IMR-90 (cell line): ENCODE data around the gene DNAJC6. TPM values are rescaled to one million over a fixed set of nuclear protein-coding genes. Genes with fewer than 3 reads are reported as not detected.

Source experiments
- ATAC-seq: fragments of 200-7000 bp; cut with Tn5 transposase; 2 replicates; pipeline ENCODE4 v1.9.1; 2020; ENCODE audit warnings: low read depth, mild to moderate bottlenecking, moderate library complexity
- BruUV-seq: library from RNA; stranded (reverse); fragments of 400-500 nt; replicated peaks from 2 replicates; lab custom pipeline; 2021; lab: Mats Ljungman, UMichigan
- CTCF ChIA-PET: fragments of 300-600 bp; formaldehyde crosslinking; extraction: SDS; loops from one replicate; lab custom pipeline; 2021; ENCODE audit warnings: antibody characterized with exemption; lab: Yijun Ruan, JAX
- POLR2A ChIA-PET: fragments of 300-600 bp; sonication (Branson Sonifier 250); formaldehyde crosslinking; loops from one replicate; lab custom pipeline; 2022; ENCODE audit warnings: antibody characterized with exemption; ENCODE audit not compliant: unreplicated experiment; lab: Charles Lee
- DNase-seq: peaks from one replicate; pipeline ENCODE4 v3.0.0; 2013
- H2AFZ ChIP-seq: replicated peaks from 2 replicates; pipeline ENCODE3; 2013; ENCODE audit warnings: low read length, mild to moderate bottlenecking; ENCODE audit not compliant: poor library complexity
- H2AK5ac ChIP-seq: 2 replicates; pipeline ENCODE4 v1.6.1; 2013; ENCODE audit warnings: low read depth, low read length, inconsistent platforms
- H2AK9ac ChIP-seq: replicated peaks from 2 replicates; pipeline ENCODE3; 2013; ENCODE audit warnings: mild to moderate bottlenecking, low read depth, low read length, moderate library complexity; ENCODE audit not compliant: poor library complexity
- H2BK120ac ChIP-seq: 2 replicates; pipeline ENCODE4 v1.6.1; 2013; ENCODE audit warnings: low read depth, low read length, inconsistent platforms
- H2BK15ac ChIP-seq: 3 replicates; pipeline ENCODE4 v1.6.1; 2013; ENCODE audit warnings: low read depth, low read length, inconsistent platforms
- H2BK20ac ChIP-seq: 2 replicates; pipeline ENCODE4 v1.6.1; 2013; ENCODE audit warnings: low read depth, mild to moderate bottlenecking, inconsistent platforms, low read length, moderate library complexity
- H2BK5ac ChIP-seq: 2 replicates; pipeline ENCODE4 v1.6.1; 2013; ENCODE audit warnings: mild to moderate bottlenecking, low read depth, low read length, inconsistent platforms; ENCODE audit not compliant: poor library complexity, severe bottlenecking
- H3K14ac ChIP-seq: replicated peaks from 2 replicates; pipeline ENCODE4 v1.6.1; 2013; ENCODE audit warnings: low read depth, low read length, inconsistent platforms
- H3K18ac ChIP-seq: 2 replicates; pipeline ENCODE4 v1.6.1; 2013; ENCODE audit warnings: low read depth, low read length, control low read depth
- H3K23ac ChIP-seq: 2 replicates; pipeline ENCODE4 v1.6.1; 2013; ENCODE audit warnings: low read depth, low read length, inconsistent platforms
- H3K27ac ChIP-seq: 2 replicates; pipeline ENCODE4 v1.5.1; 2013; ENCODE audit warnings: mild to moderate bottlenecking, control low read depth, low read length; ENCODE audit not compliant: insufficient read depth
- H3K27me3 ChIP-seq: 2 replicates; pipeline ENCODE4 v1.6.1; 2013; ENCODE audit warnings: low read length; ENCODE audit not compliant: control insufficient read depth, insufficient read depth
- H3K36me3 ChIP-seq: 2 replicates; pipeline ENCODE4 v1.6.1; 2013; ENCODE audit warnings: low read length, mixed read lengths; ENCODE audit not compliant: control insufficient read depth, insufficient read depth
- H3K4ac ChIP-seq: 2 replicates; pipeline ENCODE4 v1.6.1; 2013; ENCODE audit warnings: low read depth, low read length, inconsistent platforms
- H3K4me1 ChIP-seq: 2 replicates; pipeline ENCODE4 v1.6.1; 2013; ENCODE audit warnings: low read length, mixed read lengths; ENCODE audit not compliant: control insufficient read depth, insufficient read depth
- H3K4me2 ChIP-seq: 2 replicates; pipeline ENCODE4 v1.6.1; 2013; ENCODE audit warnings: low read depth, mild to moderate bottlenecking, control low read depth, low read length, moderate library complexity
- H3K4me3 ChIP-seq: 2 replicates; pipeline ENCODE4 v1.5.1; 2013; ENCODE audit warnings: low read depth, mild to moderate bottlenecking, control low read depth, low read length, moderate library complexity; ENCODE audit not compliant: insufficient read depth
- H3K56ac ChIP-seq: 2 replicates; pipeline ENCODE4 v1.6.1; 2013; ENCODE audit warnings: low read length, inconsistent platforms; ENCODE audit not compliant: insufficient read depth; ENCODE audit errors: extremely low read depth
- H3K79me1 ChIP-seq, 2 experiments: 2 replicates each; pipeline ENCODE4 v1.6.1; 2013; ENCODE audit warnings: low read length in 2 of 2, inconsistent platforms in 1 of 2, low read depth in 1 of 2
- H3K9ac ChIP-seq: 2 replicates; pipeline ENCODE4 v1.6.1; 2013; ENCODE audit warnings: low read depth, low read length, control low read depth
- H3K9me1 ChIP-seq: 2 replicates; pipeline ENCODE4 v1.6.1; 2013; ENCODE audit warnings: low read length, inconsistent platforms; ENCODE audit not compliant: insufficient read depth
- H3K9me3 ChIP-seq: 2 replicates; pipeline ENCODE4 v1.6.1; 2013; ENCODE audit warnings: low read length; ENCODE audit not compliant: control insufficient read depth, insufficient read depth
- H4K20me1 ChIP-seq: 2 replicates; pipeline ENCODE4 v1.6.1; 2013; ENCODE audit warnings: low read length, inconsistent platforms; ENCODE audit not compliant: insufficient read depth
- H4K5ac ChIP-seq: 2 replicates; pipeline ENCODE4 v1.6.1; 2013; ENCODE audit warnings: mild to moderate bottlenecking, low read depth, low read length, control low read depth
- H4K8ac ChIP-seq, 2 experiments: 2 replicates each; pipeline ENCODE4 v1.6.1; 2013; ENCODE audit warnings: low read depth in 2 of 2, low read length in 2 of 2, control low read depth in 1 of 2, inconsistent platforms in 1 of 2
- H4K91ac ChIP-seq: 2 replicates; pipeline ENCODE4 v1.6.1; 2013; ENCODE audit warnings: low read depth, low read length, inconsistent platforms; ENCODE audit not compliant: insufficient read depth
- BHLHE40 ChIP-seq: fragments of 150-350 bp; IDR thresholded peaks from 2 replicates; pipeline ENCODE4 v1.6.1; 2016; ENCODE audit warnings: mild to moderate bottlenecking, low read depth, low read length
- FOS ChIP-seq: fragments of 150-350 bp; IDR thresholded peaks from 2 replicates; pipeline ENCODE4 v1.6.1; 2016; ENCODE audit warnings: low read depth, low read length
- MAFK ChIP-seq: IDR thresholded peaks from 2 replicates; pipeline ENCODE4 v1.6.1; 2012; ENCODE audit warnings: low read depth, low read length, improper control_type of control experiment
- MAZ ChIP-seq: IDR thresholded peaks from 2 replicates; pipeline ENCODE4 v1.6.1; 2012; ENCODE audit warnings: low read depth, mild to moderate bottlenecking, low read length, improper control_type of control experiment, moderate library complexity, borderline replicate concordance
- MXI1 ChIP-seq: IDR thresholded peaks from 2 replicates; pipeline ENCODE4 v1.6.1; 2012; ENCODE audit warnings: low read depth, mild to moderate bottlenecking, low read length, moderate library complexity, borderline replicate concordance
- NFE2L2 ChIP-seq: fragments of 150-350 bp; IDR thresholded peaks from 2 replicates; pipeline ENCODE4 v1.6.1; 2016; ENCODE audit warnings: low read depth, mild to moderate bottlenecking, low read length
- RAD21 ChIP-seq: IDR thresholded peaks from 2 replicates; pipeline ENCODE4 v1.6.1; 2012; ENCODE audit warnings: low read length, improper control_type of control experiment
- RCOR1 ChIP-seq: IDR thresholded peaks from 2 replicates; pipeline ENCODE4 v1.6.1; 2012; ENCODE audit warnings: mild to moderate bottlenecking, low read length, improper control_type of control experiment; ENCODE audit not compliant: insufficient replicate concordance
- WGBS, 2 experiments: methylation state at CpG; one replicate each; pipeline versions ENCODE4 v1.1.5 to v1.1.7; 2013; ENCODE audit warnings: missing lambda C conversion rate in 2 of 2; ENCODE audit not compliant: insufficient read length in 1 of 2; ENCODE audit errors: extremely low coverage in 2 of 2; 5-methylcytosine and 5-hydroxymethylcytosine counted together
- dilution Hi-C: fragments of 300-500 bp; cut with HindIII; formaldehyde crosslinking; loops from one replicate; pipeline ENCODE4 v1.14.3; 2018; ENCODE audit warnings: low sequenced_read_pairs; ENCODE audit not compliant: unreplicated experiment
- in situ Hi-C: fragments of 300-500 bp; cut with MboI; formaldehyde crosslinking; loops from 3 replicates; pipeline ENCODE4 v1.14.3; 2019; ENCODE audit warnings: low sequenced_read_pairs, inconsistent platforms, mixed read lengths
- intact Hi-C: fragments of 100-400 bp; cut with micrococcal nuclease; formaldehyde crosslinking; loops from 2 replicates; pipeline ENCODE4 v1.10.0; 2022
- polyA plus RNA-seq, 3 experiments: library from polyadenylated mRNA; depleted of rRNA; stranded (reverse); fragments of >200 nt; gene quantifications; 2 replicates each; pipeline ENCODE4 v1.2.3, GENCODE V29; 2012; ENCODE audit warnings: low replicate concordance in 1 of 3
- total RNA-seq: library from RNA; depleted of rRNA; stranded (reverse); fragments of >200 nt; gene quantifications from 2 replicates; pipeline ENCODE4 v1.2.3, GENCODE V29; 2012
- TF ChIP-seq, protein P1 (sequence below): conservative IDR thresholded peaks from 2 replicates; pipeline ENCODE4 v1.5.1; 2012; ENCODE audit warnings: mild to moderate bottlenecking, low read depth, low read length, improper control_type of control experiment

Gene DNAJC6
- total and polyA plus RNA-seq, 2 of the 4 experiments (the other 2 are of a cell fraction) = 0.05 to 0.18 TPM

DNA sequence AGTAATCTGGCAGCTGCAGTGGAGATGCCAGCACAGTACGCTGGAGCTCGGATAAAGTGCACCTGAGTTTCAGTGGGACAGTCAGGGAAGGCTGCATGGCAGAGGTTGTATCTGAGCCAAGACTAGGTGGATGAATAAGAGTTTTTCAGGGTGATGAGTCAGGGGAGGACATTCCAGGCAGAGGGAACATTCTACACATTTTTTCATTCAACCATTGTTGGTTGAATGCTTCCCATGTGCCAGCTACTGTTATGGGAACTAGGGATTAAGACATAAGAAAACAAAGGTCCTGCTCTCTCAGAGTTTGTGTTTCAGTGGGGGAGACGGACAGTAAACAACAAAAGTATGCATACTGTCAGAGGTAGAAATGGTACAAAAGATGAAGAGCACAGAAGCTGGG is 116.4 kb downstream of the DNAJC6 start:
- dilution Hi-C loops = no loop called here
- peaks cover 42 to 58% of the 10 kb centered on the region in 2 experiments for H3K79me1 ChIP-seq
- peaks cover 19% of the 10 kb centered on the region for H3K9me1 ChIP-seq
- H3K4ac ChIP-seq = peak overlapping the region; percentile 53
- H2BK5ac ChIP-seq = peak overlapping the region; percentile 72
- peak; percentile 74 for DNase-seq
- H2BK120ac ChIP-seq = peak overlapping the region; percentile 66
- H3K56ac ChIP-seq = peak overlapping the region; percentile 1; the same call in 1 of the 2 replicates
- H4K8ac ChIP-seq = peak overlapping the region in 1 of 2 experiments; percentile 19; a peak in 1 of 4 replicates
- no peak overlapping the region for H2AFZ ChIP-seq
- H3K14ac ChIP-seq = 0 out of 2 replicates have a peak overlapping the region, but pooled peaks have one; percentile 6
- peaks cover 19% of the 10 kb centered on the region for H3K36me3 ChIP-seq
- H2BK15ac ChIP-seq = peak overlapping the region; percentile 38; the same call in 1 of the 3 replicates
- H3K9me3 ChIP-seq = no peaks in the 10 kb centered on the region
- peaks cover 3% of the 10 kb centered on the region; the same call in 1 of the 2 replicates for H4K20me1 ChIP-seq
- no peak overlapping the region for H3K4me3 ChIP-seq
- ATAC-seq = peak; percentile 8
- H3K4me1 ChIP-seq = peaks cover 20% of the 10 kb centered on the region
- H3K18ac ChIP-seq = peak overlapping the region; percentile 74; the same call in 1 of the 2 replicates
- WGBS, 2 experiments = no CpG with 5 or more reads among the region's 3 CpGs
- ChIA-PET CTCF (interaction anchor here (0.8 kb wide), 1 partner anchor 262 kb away, joined by 3 read pairs; no protein-coding TSS in a partner anchor), POLR2A (no interaction called here)
- in situ Hi-C loops = loop anchor here (10.0 kb wide), 3 partner anchors 361 to 1019 kb away; no protein-coding TSS in a partner anchor
- H2BK20ac ChIP-seq = 0 out of 2 replicates have a peak overlapping the region, but pooled peaks have one; percentile 8
- H3K4me2 ChIP-seq = peak overlapping the region; percentile 48; the same call in 1 of the 2 replicates
- 0 out of 2 replicates have a peak overlapping the region, but pooled peaks have one; percentile 10 for H3K9ac ChIP-seq
- intact Hi-C loops = no loop called here
- H4K5ac ChIP-seq = peak overlapping the region; percentile 29; the same call in 1 of the 2 replicates
- BruUV-seq = no TSS peak
- H4K91ac ChIP-seq = no peak overlapping the region
- H3K23ac ChIP-seq = no peak overlapping the region
- TF ChIP-seq RAD21 = no peak
- TF ChIP-seq FOS = peak; percentile 44
- TF ChIP-seq MAZ = peak; percentile 30; the same call in 1 of the 2 replicates
- TF ChIP-seq MAFK = 0 out of 2 replicates have a peak, but pooled peaks have one; percentile 10
- TF ChIP-seq, protein P1, sequence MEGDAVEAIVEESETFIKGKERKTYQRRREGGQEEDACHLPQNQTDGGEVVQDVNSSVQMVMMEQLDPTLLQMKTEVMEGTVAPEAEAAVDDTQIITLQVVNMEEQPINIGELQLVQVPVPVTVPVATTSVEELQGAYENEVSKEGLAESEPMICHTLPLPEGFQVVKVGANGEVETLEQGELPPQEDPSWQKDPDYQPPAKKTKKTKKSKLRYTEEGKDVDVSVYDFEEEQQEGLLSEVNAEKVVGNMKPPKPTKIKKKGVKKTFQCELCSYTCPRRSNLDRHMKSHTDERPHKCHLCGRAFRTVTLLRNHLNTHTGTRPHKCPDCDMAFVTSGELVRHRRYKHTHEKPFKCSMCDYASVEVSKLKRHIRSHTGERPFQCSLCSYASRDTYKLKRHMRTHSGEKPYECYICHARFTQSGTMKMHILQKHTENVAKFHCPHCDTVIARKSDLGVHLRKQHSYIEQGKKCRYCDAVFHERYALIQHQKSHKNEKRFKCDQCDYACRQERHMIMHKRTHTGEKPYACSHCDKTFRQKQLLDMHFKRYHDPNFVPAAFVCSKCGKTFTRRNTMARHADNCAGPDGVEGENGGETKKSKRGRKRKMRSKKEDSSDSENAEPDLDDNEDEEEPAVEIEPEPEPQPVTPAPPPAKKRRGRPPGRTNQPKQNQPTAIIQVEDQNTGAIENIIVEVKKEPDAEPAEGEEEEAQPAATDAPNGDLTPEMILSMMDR = no peak
- TF ChIP-seq NFE2L2 = peak; percentile 47; the same call in 1 of the 2 replicates
- TF ChIP-seq BHLHE40 = peak; percentile 74; the same call in 1 of the 2 replicates
- no peak for TF ChIP-seq MXI1
- peak; percentile 15 for TF ChIP-seq RCOR1
- H2AK9ac ChIP-seq = no peak overlapping the region
- H3K27ac ChIP-seq = peak overlapping the region; percentile 42; the same call in 1 of the 2 replicates
- no peaks in the 10 kb centered on the region for H3K27me3 ChIP-seq
- peak overlapping the region; percentile 18; the same call in 1 of the 2 replicates for H2AK5ac ChIP-seq
